HG03139 (cell line): ENCODE data around the gene LOX.

Source experiments
- ATAC-seq: cut with Tn5 transposase; IDR thresholded peaks from one replicate; pipeline ENCODE4 v1.9.1; 2021; ENCODE audit not compliant: unreplicated experiment

The LOX gene

DNA sequence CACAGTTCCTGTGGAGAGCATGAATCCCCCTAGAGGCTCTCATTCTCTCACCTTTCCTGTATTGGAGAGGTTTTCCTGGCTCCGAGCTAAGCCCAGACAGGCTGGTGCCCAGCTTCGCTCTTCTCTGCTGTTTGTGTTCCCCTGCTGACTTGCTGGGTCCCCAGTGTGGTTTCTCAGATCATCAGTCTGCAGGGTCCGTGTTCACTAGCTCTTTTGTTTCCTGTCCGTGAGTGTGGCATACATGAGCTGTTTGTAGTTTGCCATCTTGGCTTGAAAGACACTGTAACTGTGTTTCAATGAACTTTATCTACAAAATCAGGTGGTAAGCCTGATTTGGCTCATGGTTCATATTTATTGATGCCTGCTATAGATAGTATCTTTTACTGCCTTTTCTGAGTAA lies 23.8 kb downstream of the LOX start:
- no peak for ATAC-seq

DNA sequence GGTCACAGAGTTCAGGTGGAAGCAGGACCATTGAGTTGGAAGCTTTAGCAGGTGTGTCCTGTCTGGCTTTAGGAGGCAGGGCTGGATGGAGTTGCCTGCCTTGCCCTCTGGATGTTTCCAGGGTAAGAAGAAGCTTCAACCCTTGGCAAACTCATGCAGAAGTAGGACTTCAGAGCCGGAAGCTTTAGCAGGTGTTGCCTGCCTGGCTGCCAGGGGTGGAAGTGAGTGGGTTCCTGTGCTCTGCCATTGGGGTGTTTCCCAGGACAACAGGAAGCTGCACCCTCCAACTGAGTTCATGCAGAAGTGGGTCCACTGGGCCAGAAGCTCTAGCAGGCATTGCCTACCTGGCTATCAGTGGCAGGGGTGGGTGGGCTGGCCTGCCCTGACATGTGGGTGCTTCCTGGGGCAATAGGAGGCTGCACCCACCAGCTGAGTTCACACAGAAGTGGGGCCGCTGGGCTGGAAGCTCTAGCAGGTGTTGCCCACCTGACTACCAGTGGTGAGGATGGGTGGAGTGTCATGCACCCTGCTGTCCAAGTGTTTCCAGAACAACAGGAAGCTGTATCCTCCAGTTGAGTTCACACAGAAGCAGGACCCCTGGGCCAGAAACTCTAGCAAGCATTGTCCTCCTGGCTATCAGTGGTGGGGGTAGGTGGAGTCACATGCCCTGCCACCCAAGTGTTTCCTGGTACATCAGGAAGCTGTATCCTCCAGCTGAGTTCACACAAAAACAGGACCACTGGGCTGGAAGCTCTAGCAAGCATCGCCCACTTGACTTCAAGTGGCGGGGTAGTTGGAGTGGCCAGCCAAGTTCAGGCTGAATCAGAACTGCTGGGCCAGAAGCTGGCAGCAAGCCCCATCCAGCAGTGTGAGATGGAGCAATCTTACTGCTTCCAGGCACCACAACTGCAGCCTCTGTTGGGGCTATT lies 24.6 kb downstream of the LOX start:
- no peak for ATAC-seq

DNA sequence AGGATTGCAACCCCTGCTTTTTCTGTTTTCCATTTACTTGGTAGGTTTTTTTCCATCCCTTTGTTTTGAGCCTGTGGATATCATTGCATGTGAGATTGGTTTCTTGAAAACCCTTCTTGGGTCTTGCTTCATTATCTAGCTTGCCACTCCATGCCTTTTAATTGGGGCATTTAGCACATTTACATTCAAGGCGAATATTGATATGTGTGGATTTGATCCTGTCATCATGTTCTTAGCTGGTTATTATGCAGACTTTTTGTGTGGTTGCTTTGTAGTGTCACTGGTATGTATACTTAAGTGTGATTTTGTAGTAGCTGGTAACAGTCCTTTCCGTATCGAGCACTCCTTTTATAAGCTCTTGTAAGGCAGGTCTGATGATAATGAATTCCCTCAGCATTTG lies 26.5 kb downstream of the LOX start:
- ATAC-seq = no peak

DNA sequence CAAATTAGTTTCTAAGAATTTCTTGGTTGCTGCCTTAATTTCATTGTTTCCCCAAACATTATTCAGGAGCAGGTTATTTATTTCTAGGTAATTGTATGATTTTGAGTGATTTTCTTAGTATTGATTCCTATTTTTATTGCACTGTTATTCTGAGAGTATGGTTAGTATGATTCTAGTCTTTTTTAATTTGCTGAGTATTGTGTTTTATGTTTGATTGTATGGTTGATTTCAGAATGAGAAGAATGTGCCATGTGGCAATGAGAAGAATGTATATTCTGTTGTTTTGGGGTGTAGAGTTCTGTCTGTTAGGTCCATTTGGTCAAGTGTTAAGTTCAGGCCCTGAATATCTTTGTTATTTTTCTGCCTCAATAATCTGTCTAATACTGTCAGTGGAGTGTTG lies 27.1 kb downstream of the LOX start:
- no peak for ATAC-seq

DNA sequence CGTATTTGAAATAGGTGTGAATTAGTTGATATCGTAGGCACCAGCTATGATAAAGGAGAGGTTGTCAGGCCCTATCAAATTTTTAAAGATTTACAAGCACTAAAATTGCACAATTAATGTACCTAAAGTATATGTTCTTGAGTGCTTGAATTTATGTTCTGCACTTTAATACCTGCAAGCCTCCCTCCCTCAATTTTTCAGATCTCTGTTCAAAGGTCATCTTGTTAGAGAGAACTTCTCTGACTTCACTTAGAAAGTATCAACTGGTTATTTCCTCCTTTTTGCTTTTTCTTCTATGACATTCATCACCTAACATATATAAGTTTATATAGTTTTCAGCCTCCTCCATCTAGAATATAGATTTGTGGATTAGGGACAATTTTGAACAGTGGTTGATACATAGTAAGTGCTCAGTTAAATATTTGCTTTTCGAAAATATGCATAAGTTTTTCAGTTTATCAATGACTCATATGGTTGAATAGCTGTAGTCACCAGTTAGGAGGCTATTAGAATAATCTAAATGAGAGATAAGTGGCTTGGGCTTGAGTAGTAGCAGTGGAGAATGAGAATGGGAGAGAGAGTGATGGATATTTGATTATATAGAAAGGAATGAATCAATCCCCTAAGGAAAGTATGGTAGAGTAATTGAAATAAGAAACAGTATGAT lies 37.3 kb downstream of the LOX start:
- no peak for ATAC-seq

DNA sequence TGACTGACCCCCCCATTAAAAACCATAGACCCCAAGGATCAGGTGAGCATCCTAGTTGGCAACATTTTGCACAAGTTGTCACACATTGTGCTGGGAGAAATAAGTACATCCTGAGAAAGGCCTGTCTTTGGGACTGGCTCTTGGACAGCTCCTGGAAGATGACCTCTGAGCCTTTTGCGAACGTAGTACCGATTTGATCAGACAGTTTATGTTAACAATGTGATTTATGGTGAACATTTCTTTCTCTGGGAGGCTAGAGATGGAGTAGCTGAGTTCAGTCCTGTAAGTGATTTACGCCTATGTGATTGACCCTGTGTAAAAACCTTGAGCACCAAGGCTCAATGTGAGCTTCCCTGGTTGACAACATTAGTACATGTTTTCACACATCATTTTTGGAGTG lies 41.7 kb downstream of the LOX start:
- ATAC-seq = no peak

DNA sequence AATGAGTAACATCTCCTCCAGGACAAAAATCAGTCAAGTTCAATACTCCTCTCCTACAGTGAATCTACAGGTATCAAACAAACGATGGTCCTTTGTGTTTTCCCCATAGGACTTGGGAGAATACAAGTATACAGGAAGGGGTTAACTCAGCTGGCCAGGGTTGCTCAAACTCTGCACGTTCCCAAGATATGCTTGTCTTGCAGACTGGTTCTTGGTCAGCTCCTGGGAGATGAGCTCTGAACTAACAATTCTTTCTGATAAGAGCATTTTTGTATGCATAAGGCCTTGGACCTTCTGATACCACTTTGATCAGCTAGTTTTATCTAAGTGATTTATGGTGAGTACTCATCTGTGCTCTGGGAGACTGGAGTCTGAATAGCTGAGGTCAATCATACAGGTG lies 42.1 kb downstream of the LOX start:
- ATAC-seq = no peak

DNA sequence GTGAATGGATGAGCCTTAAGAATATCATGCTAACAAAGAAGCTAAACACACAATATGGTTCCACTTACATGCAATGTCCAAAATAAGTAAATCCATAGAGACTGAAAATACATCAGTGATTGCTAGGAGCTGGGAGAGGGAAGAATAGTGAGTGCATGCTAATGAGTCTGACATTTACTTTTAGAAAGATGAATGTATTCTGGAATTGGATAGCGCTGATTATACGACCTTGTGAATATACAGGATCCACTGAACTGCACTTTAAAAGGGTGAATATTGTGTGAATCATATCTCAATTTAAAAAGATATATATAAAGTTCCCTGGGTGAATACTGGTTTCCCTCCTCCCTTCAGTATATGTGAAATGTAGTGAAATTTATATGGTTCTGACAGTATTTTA lies 46.2 kb downstream of the LOX start:
- no peak for ATAC-seq

DNA sequence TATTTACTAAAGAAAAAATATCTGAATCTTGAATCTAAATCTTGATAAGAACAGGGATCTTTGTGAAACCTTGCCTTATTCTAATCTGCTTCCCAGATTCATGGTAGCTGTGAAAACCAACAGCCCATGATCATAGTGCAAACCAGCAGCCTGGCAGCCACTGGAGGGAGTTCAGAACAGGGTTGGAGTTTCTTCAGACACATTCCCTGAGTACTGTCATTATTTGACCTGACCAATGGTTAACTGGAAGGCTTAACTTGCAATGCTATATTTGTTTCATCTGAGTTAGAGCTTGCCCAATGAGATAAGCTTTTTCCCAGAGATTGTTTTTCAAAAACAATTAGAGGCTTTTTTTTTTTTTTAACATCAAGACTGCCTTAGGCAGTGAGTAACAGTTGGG lies 47.8 kb downstream of the LOX start:
- no peak for ATAC-seq

DNA sequence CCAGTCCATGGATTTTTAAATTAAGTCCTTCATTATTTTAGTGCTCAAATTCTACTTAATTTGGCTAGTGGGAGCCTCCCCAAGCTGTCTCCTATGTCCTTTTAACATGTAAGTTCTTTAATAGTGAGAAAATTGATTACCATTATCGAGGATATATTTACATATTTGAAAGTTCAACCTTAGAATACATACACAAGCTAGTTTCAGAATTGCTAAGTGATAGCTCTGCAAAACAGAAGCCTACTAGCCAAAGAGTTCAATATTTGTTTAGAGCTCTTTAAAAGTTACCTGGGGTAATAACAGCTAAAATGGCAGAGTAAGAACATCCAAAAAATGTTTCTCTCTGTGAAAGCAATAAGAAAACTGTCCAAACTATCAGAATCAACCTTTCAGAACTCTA lies 48.2 kb downstream of the LOX start:
- no peak for ATAC-seq

DNA sequence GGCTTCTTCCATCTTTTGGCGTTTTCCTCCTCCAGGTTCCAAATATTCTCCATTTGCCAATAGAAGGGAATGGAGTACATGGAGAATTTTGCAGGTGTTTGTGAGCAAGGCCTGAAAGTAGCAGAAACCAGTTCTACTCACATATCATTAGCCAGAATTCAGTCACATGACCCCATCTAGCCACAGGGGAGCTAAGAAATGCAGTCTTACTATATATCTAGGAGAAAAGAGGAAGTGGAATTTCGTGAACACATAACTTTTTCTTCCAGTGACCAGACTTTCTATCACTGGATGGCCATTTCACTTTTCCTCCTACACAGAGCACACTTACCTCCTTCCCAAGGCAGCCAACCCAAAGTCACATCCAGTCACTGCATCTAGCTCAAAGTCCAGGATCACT lies 55.1 kb downstream of the LOX start:
- no peak for ATAC-seq

DNA sequence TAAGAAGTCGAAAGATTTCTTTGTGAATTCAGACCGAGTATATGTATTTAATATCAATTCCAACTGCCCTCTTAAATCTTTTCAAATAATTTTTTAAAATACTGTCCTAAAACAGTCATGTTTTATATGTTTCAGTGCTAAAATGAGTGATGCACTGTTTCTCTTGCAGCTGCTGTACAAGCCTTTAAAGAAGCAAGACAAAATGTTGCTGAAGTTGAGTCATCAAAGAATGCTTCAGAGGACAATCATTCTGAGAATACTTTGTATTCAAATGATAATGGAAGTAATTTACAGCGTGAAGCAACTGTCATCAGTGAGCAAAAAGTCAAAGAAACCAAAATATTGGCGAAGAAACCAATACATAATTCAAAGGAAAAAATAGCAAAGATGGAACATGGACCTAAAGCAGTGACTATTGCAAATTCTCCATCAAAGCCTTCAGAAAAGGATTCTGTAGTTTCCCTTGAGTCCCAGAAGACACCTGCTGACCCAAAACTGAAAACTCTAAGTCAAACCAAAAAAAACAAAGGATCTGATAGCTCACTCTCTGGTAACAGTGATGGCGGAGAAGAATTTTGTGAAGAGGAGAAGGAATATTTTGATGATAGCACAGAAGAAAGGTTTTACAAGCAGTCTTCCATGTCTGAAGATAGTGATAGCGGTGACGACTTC lies 58.0 kb downstream of the LOX start:
- ATAC-seq = no peak

DNA sequence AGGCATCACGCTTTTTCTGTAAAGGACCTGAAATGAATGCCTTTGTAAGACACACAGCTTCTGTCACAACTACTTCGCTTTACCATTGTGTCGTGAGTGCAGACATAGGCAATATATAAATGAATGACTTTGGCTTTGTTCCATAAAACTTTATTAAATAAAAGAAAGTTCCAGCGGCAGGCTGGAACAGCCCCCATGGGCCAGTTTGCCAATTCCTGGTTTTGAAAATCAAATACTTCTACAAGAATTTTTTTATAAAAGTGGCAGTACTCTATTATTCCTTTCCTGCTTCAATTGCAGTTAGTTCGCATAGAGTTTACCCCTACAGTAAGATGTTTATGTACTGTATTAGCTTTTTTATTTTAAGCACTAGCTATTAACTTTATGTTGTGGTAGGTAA lies 62.6 kb downstream of the LOX start:
- no peak for ATAC-seq

DNA sequence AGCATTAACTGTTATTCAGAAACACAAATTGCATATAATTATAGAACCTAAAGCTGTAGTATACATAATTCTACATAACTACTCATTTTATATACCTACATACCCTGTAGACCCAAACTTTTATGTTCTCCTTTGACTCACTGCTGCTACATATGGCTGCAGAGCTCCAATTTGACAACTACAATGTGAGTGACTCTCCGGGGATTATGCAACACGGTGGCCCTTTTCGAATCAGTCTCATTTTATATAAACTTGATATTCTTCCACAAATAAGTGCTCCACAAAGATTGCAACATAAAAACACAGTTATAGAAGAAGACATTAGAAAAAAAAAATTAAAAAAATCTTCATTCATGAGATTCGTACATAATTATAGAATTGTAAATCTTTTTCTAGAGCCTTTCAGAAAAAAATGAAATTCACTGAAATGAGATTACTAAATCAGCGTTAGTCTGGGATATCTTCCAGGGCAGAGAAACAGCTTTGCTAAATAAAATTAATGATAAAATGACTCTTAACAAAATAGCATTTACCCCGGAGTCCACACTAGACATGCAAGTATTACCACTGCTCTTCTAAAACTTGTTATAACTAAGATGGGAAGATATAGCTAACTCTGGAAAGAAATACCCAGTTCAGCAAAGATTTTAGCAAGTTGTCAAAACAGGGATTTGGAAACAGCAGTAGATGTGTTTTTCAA lies 63.7 kb downstream of the LOX start:
- no peak for ATAC-seq
